Myometrial cell (primary cell): ENCODE measurements around the gene POLR2J3. TPM values are rescaled to one million over a fixed set of nuclear protein-coding genes. Genes with fewer than 3 reads are reported as not detected.

Source experiments
- total RNA-seq: library from RNA; depleted of rRNA; stranded (reverse); fragments of >200 nt; gene quantifications from 2 replicates; pipeline ENCODE4 v1.2.3, GENCODE V29; 2015

Gene POLR2J3
- 3.2 and 10.3 TPM in 2 replicates for total RNA-seq

DNA sequence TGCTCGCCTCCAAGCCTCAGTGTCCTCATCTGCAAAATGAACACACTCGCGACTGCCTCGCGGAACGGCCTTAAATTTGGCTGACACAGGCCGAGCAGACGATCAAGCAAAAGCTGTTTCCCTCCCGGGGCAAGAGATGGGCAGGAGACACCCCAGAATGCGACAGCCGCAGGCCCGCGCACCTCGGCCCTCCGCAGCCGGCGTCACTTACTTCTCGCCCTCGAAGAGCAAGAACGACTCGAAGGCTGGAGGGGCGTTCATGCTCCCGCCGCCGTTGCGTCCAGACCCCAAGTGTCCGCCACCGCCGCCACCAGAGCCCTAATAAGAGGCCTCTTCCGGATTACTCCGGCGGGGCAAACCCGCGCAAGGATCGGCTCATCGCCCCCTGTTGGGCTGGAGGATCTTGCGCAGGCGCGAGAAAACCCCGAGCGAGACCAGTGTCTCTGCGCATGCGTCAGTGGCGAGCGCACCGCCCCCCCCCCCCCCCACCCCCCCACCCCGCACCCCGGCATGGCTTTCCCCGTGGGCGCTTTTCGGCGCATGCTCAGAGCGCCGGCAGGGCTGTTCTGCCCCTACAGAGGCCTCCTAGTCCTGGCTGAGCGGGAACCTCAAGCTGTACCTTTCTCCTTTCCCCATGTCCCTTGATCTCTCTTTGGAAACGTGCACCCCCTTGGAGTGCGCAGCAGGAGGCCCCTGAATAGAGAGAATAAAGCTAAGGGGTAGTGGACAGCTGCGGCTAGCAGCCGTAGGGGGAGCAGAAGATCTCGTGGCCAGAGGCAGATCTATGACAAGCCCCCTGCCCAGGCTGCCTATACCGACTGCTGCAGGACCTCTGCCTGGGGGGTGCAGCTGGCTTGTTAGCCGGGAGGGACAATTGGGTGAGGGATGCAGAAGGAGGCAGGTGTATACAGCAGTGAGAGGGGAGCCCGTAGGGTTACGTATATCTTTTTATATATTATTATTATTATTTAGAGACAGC is at the start of gene POLR2J3:
Gene POLR2J3 (minus strand): TSS at position 323 of the 979 bp plus-strand sequence. CDS start 62 bp downstream, at position 261.

DNA sequence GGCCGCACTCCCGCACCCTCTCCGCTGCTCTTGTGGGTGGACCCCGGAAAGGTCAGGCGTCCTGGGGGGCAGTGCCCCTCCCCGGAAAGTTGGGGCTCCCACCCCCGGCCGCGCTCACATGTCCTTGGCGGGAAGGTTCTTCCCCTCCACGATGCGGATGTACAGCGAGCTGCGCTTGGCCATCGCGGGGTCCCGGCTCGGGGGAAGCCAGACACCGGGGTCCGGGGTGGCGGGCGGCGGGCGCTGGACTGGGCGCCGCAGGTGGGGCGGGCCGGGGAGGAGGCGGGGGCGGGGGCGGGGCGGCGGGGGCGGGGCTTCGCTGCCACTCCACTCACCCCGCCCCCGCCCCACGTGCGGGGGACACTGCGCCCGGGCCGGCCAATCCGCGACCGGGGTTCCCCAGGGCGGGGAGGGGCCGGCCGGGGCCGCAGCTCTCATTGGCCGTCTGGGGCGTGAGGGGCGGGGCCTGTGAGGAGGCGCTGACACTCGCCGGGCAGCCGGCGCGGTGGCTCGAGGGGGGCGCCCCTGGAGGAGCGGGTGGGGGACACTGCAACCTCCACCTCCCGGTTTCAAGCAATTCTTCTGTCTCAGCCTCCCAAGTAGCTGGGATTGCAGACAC is 44.2 kb upstream of the POLR2J3 start, which contains the start of gene RASA4:
Gene RASA4 (minus strand): TSS at position 250 of the 619 bp plus-strand sequence. CDS start 67 bp downstream, at position 183.

DNA sequence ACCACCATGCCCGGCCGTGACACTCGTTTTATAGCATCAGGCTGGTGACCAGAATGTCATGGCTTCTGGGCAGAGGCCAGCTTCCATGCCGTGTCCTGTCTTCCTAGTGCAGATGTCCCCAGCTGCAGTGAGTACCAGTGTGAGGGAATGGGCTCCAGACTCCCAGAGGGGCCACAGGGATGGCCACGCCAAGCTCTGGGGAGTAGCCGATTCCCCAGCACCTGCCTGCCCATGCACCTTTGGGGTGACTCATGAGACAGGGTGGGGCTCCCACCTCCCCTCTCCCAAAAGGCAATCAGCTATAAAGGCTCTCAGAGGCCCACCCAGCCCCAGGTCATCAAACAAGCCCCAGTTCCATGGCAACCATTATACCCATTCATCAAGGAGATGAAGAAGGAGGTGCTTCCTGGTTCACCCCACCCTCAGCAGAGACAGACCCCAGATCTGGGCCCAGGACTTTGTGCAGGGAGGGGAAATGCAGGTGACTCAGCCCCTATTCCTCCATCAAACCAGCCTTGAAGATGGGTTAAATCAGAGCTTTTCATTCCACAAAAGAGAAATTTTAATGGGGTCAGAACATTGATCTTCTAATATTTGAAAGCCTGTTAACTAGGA is 21.5 kb downstream of the POLR2J3 start, which contains the start of gene SPDYE2:
Gene SPDYE2 (plus strand): TSS at position 419 of the 615 bp plus-strand sequence. CDS start 2,030 bp downstream, outside the sequence.

DNA sequence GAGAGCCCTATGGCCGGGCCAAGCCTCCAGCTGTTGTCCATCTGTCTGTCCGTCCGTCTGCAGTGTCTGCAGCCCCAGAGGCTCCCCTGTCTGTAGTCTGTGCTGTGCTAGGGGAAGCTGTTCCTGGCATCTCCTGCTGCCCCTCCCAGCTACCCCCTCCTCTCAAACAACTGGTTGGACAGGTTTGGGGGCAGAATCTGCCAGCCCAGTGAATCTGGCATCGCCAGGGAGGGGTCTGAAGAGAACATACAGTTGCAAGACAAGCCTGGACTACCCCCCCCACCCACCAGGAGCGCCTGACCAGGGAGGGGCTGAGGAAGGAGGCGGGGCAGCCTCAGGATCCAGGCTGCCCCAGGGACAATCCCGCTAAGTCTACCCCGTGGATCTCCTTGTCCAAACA is 28.8 kb downstream of the POLR2J3 start, which contains the start of gene UPK3BL2:
Gene UPK3BL2 (minus strand): TSS at position 101 of the 400 bp plus-strand sequence. CDS start 60 bp downstream, at position 41.

DNA sequence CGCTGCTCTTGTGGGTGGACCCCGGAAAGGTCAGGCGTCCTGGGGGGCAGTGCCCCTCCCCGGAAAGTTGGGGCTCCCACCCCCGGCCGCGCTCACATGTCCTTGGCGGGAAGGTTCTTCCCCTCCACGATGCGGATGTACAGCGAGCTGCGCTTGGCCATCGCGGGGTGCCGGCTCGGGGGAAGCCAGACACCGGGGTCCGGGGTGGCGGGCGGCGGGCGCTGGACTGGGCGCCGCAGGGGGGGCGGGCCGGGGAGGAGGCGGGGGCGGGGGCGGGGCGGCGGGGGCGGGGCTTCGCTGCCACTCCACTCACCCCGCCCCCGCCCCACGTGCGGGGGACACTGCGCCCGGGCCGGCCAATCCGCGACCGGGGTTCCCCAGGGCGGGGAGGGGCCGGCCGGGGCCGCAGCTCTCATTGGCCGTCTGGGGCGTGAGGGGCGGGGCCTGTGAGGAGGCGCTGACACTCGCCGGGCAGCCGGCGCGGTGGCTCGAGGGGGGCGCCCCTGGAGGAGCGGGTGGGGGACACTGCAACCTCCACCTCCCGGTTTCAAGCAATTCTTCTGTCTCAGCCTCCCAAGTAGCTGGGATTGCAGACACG is 54.7 kb downstream of the POLR2J3 start, which contains the start of gene RASA4B:
Gene RASA4B (minus strand): TSS at position 228 of the 598 bp plus-strand sequence. CDS start 67 bp downstream, at position 161.

Other genes with a start within 250 kb of the POLR2J3 start
- not detected in 2 replicates for gene SPDYE6, start 216.1 kb downstream of the POLR2J3 start, total RNA-seq
- 10.1 and 12.8 TPM in 2 replicates for gene PRKRIP1, start 176.2 kb downstream of the POLR2J3 start, total RNA-seq
- gene ORAI2, start 139.0 kb downstream of the POLR2J3 start, total RNA-seq: 60.5 and 76.4 TPM in 2 replicates
- 10.3 and 42.7 TPM in 2 replicates for gene ALKBH4, start 107.7 kb downstream of the POLR2J3 start, total RNA-seq
- 12.4 and 20.9 TPM in 2 replicates for gene LRWD1, start 107.6 kb downstream of the POLR2J3 start, total RNA-seq
- 10.3 and 14.4 TPM in 2 replicates for gene POLR2J, start 93.7 kb downstream of the POLR2J3 start, total RNA-seq
- gene RASA4B, start 54.8 kb downstream of the POLR2J3 start, total RNA-seq: 3.2 and 5.8 TPM in 2 replicates
- not detected in 2 replicates for gene UPK3BL2, start 28.9 kb downstream of the POLR2J3 start, total RNA-seq
- gene SPDYE2, start 21.4 kb downstream of the POLR2J3 start, total RNA-seq: not detected in 2 replicates
- gene RASA4, start 44.2 kb upstream of the POLR2J3 start, total RNA-seq: 2.6 and 3.9 TPM in 2 replicates
- 31.4 and 35.5 TPM in 2 replicates for gene UPK3BL1, start 70.2 kb upstream of the POLR2J3 start, total RNA-seq
- not detected in 2 replicates for gene SPDYE2B, start 77.7 kb upstream of the POLR2J3 start, total RNA-seq
- gene POLR2J2, start 99.1 kb upstream of the POLR2J3 start, total RNA-seq: not detected in 2 replicates
- 3.5 and 8.1 TPM in 2 replicates for gene FAM185A, start 176.4 kb upstream of the POLR2J3 start, total RNA-seq